Measurements from ENCODE around the gene IRF2.

Gene IRF2

GRCh38 chr4:184503869-184504300 lies 29.5 kb upstream of the IRF2 start:
- no peak for DNase-seq (ENCODE audit: low read depth, low spot score)
- Histone ChIP-seq H3K9me3 (ENCODE audit: low read depth, low read length) (no peaks in the 10 kb centered on the region), H3K36me3 (ENCODE audit: insufficient read depth, low read length) (no peaks in the 10 kb centered on the region), H3K9ac (ENCODE audit: insufficient read length) (no peak overlapping the region), H3K27ac (no peak overlapping the region), H3K4me3 (no peak overlapping the region)
- TF ChIP-seq EZH2 (IDR thresholded peaks at IDR 0.05): no peak
- TF ChIP-seq FOXP2 (optimal IDR thresholded peaks at IDR 0.05; ENCODE audit: control extremely low read depth, extremely low read length, insufficient read depth): no peak

DNA sequence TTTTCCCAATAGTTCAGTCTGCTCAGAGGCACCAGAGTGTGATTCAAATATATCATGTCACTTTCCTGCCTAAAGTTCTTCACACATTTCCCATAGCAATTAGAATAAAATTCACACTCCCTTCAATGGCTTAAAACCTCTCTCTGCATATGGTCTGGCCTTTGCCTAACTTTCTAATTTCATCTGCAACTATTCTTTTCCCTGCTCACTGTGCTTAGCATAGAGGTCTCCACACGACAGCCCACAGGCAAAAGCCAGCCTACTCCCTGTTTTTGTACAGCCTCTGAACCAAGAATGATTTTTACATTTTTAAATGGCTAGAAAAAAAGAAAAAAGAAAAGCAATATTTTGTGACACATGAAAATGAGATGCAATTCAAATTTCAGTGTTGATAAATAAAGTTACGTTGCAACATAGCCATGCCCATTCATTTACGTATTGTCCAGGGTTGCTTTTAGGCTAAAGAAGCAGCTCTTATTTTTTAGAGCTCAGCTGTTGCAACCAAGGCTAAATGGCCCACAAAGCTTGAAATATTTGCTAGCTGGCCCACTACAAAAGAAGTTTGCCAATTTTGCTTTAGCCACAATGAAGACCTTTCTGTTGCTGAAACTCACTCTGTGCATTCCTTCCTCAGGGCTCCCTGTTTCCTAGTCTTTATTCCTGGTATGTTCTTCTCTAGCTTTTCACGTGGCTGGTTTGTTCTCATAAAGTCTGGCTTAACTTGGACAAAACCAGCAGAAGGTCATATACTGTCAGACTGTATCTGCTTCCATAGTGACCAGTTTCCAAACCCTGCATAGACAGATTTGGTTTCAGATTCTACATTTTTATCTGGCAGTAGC lies 26.6 kb upstream of the IRF2 start:
- H3K9ac ChIP-seq (ENCODE audit: insufficient read length): no peak overlapping the region
- no peak overlapping the region for H3K4me3 ChIP-seq
- TF ChIP-seq FOXP2 (optimal IDR thresholded peaks at IDR 0.05; ENCODE audit: control extremely low read depth, extremely low read length, insufficient read depth): no peak
- TF ChIP-seq POLR2AphosphoS5 (IDR thresholded peaks at IDR 0.05; ENCODE audit: borderline replicate concordance, low read depth, low read length): no peak
- TF ChIP-seq EZH2 (IDR thresholded peaks at IDR 0.05): no peak
- no peaks in the 10 kb centered on the region for H3K9me3 ChIP-seq (ENCODE audit: low read depth, low read length)
- no peak overlapping the region for H3K27ac ChIP-seq
- no peak for DNase-seq (ENCODE audit: low read depth, low spot score)
- H3K36me3 ChIP-seq (ENCODE audit: insufficient read depth, low read length): no peaks in the 10 kb centered on the region

GRCh38 chr4:184499996-184500395 lies 25.6 kb upstream of the IRF2 start:
- no peak for TF ChIP-seq FOXP2 (optimal IDR thresholded peaks at IDR 0.05; ENCODE audit: control extremely low read depth, extremely low read length, insufficient read depth)
- TF ChIP-seq EZH2 (IDR thresholded peaks at IDR 0.05): no peak
- no peak for TF ChIP-seq POLR2AphosphoS5 (IDR thresholded peaks at IDR 0.05; ENCODE audit: borderline replicate concordance, low read depth, low read length)
- no peak for DNase-seq (ENCODE audit: low read depth, low spot score)
- Histone ChIP-seq H3K9me3 (ENCODE audit: low read depth, low read length) (no peaks in the 10 kb centered on the region), H3K9ac (ENCODE audit: insufficient read length) (no peak overlapping the region), H3K4me3 (no peak overlapping the region), H3K36me3 (ENCODE audit: insufficient read depth, low read length) (no peaks in the 10 kb centered on the region), H3K27ac (no peak overlapping the region)

DNA sequence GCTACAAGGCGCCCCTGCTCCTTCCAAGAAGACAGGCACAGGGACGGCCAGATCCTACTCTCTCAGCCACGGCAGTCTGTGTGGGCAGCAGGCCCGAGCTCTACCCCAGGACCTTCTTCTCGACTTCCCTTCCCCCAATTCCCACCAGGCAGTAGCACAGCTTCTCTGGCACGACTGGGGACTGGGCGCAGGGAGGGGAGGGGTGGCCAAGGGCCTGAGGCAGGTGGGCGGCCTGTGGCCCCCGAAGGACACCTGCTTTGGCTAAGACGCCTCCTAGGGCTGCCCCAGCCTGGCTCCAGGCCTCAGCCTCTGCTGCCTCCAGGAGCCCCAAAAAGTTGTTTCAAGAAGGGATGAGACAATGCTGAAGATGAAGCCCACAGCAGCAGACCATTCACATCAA lies 24.2 kb upstream of the IRF2 start:
- no peak for DNase-seq (ENCODE audit: low read depth, low spot score)
- no peak overlapping the region for H3K27ac ChIP-seq
- H3K9ac ChIP-seq (ENCODE audit: insufficient read length): no peak overlapping the region
- no peaks in the 10 kb centered on the region for H3K36me3 ChIP-seq (ENCODE audit: insufficient read depth, low read length)
- H3K9me3 ChIP-seq (ENCODE audit: low read depth, low read length): no peaks in the 10 kb centered on the region
- no peak overlapping the region for H3K4me3 ChIP-seq
- no peak for TF ChIP-seq FOXP2 (optimal IDR thresholded peaks at IDR 0.05; ENCODE audit: control extremely low read depth, extremely low read length, insufficient read depth)
- no peak for TF ChIP-seq EZH2 (IDR thresholded peaks at IDR 0.05)
- no peak for TF ChIP-seq POLR2AphosphoS5 (IDR thresholded peaks at IDR 0.05; ENCODE audit: borderline replicate concordance, low read depth, low read length)

GRCh38 chr4:184489771-184490170 lies 15.4 kb upstream of the IRF2 start:
- TF ChIP-seq FOXP2 (optimal IDR thresholded peaks at IDR 0.05; ENCODE audit: control extremely low read depth, extremely low read length, insufficient read depth) (no peak), EZH2 (IDR thresholded peaks at IDR 0.05) (no peak), POLR2AphosphoS5 (IDR thresholded peaks at IDR 0.05; ENCODE audit: borderline replicate concordance, low read depth, low read length) (no peak)
- no peak for DNase-seq (ENCODE audit: low read depth, low spot score)
- Histone ChIP-seq H3K27ac (no peak overlapping the region), H3K36me3 (ENCODE audit: insufficient read depth, low read length) (no peaks in the 10 kb centered on the region), H3K4me3 (no peak overlapping the region), H3K9me3 (ENCODE audit: low read depth, low read length) (no peaks in the 10 kb centered on the region), H3K9ac (ENCODE audit: insufficient read length) (no peak overlapping the region)

- H3K4me3 ChIP-seq: no peak overlapping the region
- no peak for DNase-seq (ENCODE audit: low read depth, low spot score)
- TF ChIP-seq POLR2AphosphoS5 (IDR thresholded peaks at IDR 0.05; ENCODE audit: borderline replicate concordance, low read depth, low read length) (no peak), FOXP2 (optimal IDR thresholded peaks at IDR 0.05; ENCODE audit: control extremely low read depth, extremely low read length, insufficient read depth) (no peak), EZH2 (IDR thresholded peaks at IDR 0.05) (no peak)
- no peaks in the 10 kb centered on the region for H3K36me3 ChIP-seq (ENCODE audit: insufficient read depth, low read length)
- no peaks in the 10 kb centered on the region for H3K9me3 ChIP-seq (ENCODE audit: low read depth, low read length)
- H3K9ac ChIP-seq (ENCODE audit: insufficient read length): no peak overlapping the region
- H3K27ac ChIP-seq: no peak overlapping the region
Observed at GRCh38 chr4:184487503-184487902, 13.2 kb upstream of the IRF2 start.

DNA sequence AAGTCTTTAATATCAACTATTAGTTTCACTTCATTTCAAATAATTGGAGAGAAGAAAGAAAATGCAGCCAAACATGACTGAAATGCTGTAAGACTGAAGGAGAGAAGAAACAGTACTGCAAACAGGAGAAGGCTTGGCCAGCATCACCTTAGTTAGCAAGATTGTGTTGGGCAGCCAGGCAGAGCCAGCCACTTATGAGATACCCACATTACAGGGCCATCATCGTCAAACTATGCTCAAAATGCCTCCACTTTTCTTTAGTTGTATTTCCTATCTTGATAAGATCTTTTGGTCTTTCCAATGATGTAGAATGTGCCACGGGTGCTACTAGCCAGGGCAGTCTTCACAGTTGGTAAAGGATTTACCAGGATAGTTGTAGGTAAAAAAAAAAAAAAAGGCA lies 10.9 kb upstream of the IRF2 start:
- Histone ChIP-seq H3K27ac (no peak overlapping the region), H3K9ac (ENCODE audit: insufficient read length) (no peak overlapping the region), H3K4me3 (no peak overlapping the region), H3K36me3 (ENCODE audit: insufficient read depth, low read length) (no peaks in the 10 kb centered on the region), H3K9me3 (ENCODE audit: low read depth, low read length) (no peaks in the 10 kb centered on the region)
- TF ChIP-seq POLR2AphosphoS5 (IDR thresholded peaks at IDR 0.05; ENCODE audit: borderline replicate concordance, low read depth, low read length) (no peak), FOXP2 (optimal IDR thresholded peaks at IDR 0.05; ENCODE audit: control extremely low read depth, extremely low read length, insufficient read depth) (no peak), EZH2 (IDR thresholded peaks at IDR 0.05) (no peak)
- no peak for DNase-seq (ENCODE audit: low read depth, low spot score)

DNA sequence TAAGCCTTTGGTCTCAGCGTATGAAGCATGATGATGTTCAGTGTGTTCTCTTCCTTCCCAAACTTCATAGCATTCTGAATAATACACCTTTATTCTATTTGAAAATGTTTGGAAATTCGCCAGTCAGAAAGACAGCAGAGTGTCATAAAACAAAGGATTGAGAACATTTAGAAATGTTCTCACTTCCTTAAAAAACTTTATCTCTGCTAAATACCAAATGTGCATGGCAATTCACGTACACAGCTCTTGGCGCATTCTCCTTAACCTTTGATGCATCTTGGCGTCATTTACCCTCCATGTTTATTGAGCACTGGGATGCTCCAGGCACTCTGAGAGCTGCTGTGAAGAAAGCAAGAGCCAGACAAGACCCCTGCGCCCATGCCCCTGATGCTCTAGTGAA lies 7.2 kb upstream of the IRF2 start:
- no peak overlapping the region for H3K4me3 ChIP-seq
- no peak for DNase-seq (ENCODE audit: low read depth, low spot score)
- no peak overlapping the region for H3K27ac ChIP-seq
- H3K9ac ChIP-seq (ENCODE audit: insufficient read length): no peak overlapping the region
- no peak for TF ChIP-seq FOXP2 (optimal IDR thresholded peaks at IDR 0.05; ENCODE audit: control extremely low read depth, extremely low read length, insufficient read depth)
- no peak for TF ChIP-seq POLR2AphosphoS5 (IDR thresholded peaks at IDR 0.05; ENCODE audit: borderline replicate concordance, low read depth, low read length)
- no peak for TF ChIP-seq EZH2 (IDR thresholded peaks at IDR 0.05)
- no peaks in the 10 kb centered on the region for H3K9me3 ChIP-seq (ENCODE audit: low read depth, low read length)
- H3K36me3 ChIP-seq (ENCODE audit: insufficient read depth, low read length): no peaks in the 10 kb centered on the region

GRCh38 chr4:184479516-184479950 lies 5.2 kb upstream of the IRF2 start:
- Histone ChIP-seq H3K27ac (no peak overlapping the region), H3K4me3 (no peak overlapping the region), H3K36me3 (ENCODE audit: insufficient read depth, low read length) (no peaks in the 10 kb centered on the region), H3K9me3 (ENCODE audit: low read depth, low read length) (no peaks in the 10 kb centered on the region), H3K9ac (ENCODE audit: insufficient read length) (no peak overlapping the region)
- TF ChIP-seq FOXP2 (optimal IDR thresholded peaks at IDR 0.05; ENCODE audit: control extremely low read depth, extremely low read length, insufficient read depth): no peak
- TF ChIP-seq POLR2AphosphoS5 (IDR thresholded peaks at IDR 0.05; ENCODE audit: borderline replicate concordance, low read depth, low read length): no peak
- TF ChIP-seq EZH2 (IDR thresholded peaks at IDR 0.05): no peak
- DNase-seq (ENCODE audit: low read depth, low spot score): no peak

Data from SK-N-MC (cell line).